Suprapubic skin (tissue), 4 donors: Measurements from ENCODE around the gene PNPLA4.

Experiments
- EP300 ChIP-seq: sonication (generic); formaldehyde crosslinking; IDR thresholded peaks from one replicate; pipeline ENCODE4 v1.6.1; 2017; ENCODE audit warnings: antibody characterized with exemption
- POLR2A ChIP-seq, 2 donors: fragments of 450-650 bp; IDR thresholded peaks; one replicate each; pipeline ENCODE4 v1.6.1; 2017; ENCODE audit warnings: antibody characterized with exemption in 2 of 2, mild to moderate bottlenecking in 2 of 2, moderate library complexity in 2 of 2
- POLR2AphosphoS5 ChIP-seq, 3 donors: sonication (generic); formaldehyde crosslinking; IDR thresholded peaks; one replicate each; pipeline ENCODE4 v1.6.1; 2017; ENCODE audit warnings: antibody characterized with exemption in 3 of 3
- TF ChIP-seq, protein P1 (sequence below), 2 donors: fragments of 200-600 bp in 1 of 2; fragments of 450-650 bp in 1 of 2; sonication (generic) in 1 of 2; IDR thresholded peaks; one replicate each; pipeline ENCODE4 v1.5.1; 2016 to 2019; ENCODE audit warnings: antibody characterized with exemption in 2 of 2, mild to moderate bottlenecking in 1 of 2, moderate library complexity in 1 of 2

DNA sequence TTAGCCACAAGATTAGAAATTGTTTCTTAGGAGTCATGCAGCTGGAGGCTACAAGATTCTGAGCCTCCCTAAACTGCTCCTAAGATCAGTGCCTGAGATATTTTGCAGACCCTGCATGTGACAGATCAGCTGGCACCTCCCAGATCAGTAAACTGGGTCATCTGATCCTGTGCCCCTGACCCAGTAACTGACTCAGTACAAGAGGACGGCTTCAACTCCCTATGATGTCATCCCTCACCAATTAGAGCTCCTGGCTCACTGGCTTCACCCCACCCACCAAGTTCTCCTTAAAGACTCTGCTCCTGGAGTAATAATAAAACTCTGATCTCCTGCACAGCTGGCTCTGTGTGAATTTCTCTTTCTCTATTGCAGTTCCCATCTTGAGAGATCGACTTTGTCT, 45.4 kb upstream of the PNPLA4 start:
- TF ChIP-seq, protein P1, sequence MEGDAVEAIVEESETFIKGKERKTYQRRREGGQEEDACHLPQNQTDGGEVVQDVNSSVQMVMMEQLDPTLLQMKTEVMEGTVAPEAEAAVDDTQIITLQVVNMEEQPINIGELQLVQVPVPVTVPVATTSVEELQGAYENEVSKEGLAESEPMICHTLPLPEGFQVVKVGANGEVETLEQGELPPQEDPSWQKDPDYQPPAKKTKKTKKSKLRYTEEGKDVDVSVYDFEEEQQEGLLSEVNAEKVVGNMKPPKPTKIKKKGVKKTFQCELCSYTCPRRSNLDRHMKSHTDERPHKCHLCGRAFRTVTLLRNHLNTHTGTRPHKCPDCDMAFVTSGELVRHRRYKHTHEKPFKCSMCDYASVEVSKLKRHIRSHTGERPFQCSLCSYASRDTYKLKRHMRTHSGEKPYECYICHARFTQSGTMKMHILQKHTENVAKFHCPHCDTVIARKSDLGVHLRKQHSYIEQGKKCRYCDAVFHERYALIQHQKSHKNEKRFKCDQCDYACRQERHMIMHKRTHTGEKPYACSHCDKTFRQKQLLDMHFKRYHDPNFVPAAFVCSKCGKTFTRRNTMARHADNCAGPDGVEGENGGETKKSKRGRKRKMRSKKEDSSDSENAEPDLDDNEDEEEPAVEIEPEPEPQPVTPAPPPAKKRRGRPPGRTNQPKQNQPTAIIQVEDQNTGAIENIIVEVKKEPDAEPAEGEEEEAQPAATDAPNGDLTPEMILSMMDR (IDR thresholded peaks at IDR 0.05) = no peak
- TF ChIP-seq POLR2A (IDR thresholded peaks at IDR 0.05) (no peak), POLR2AphosphoS5 (IDR thresholded peaks at IDR 0.05) (no peak), EP300 (no peak)
